SK-N-DZ (cell line): ENCODE results near the gene POLE3. TPM values are rescaled to one million over a fixed set of nuclear protein-coding genes. Genes with fewer than 3 reads are reported as not detected.
"Not testable (repeated sequence)": the region's sequence is repeated elsewhere in the genome, so short reads cannot be mapped to it uniquely, and the experiment has no call there.

Experiments
- DNase-seq: peaks from one replicate; pipeline ENCODE4 v3.0.0-alpha.2; 2015; ENCODE audit warnings: low spot score
- polyA plus RNA-seq, 2 experiments: library from polyadenylated mRNA; depleted of rRNA; stranded (reverse); fragments of >200 nt; gene quantifications; 2 replicates each; pipeline ENCODE4 v1.2.3, GENCODE V29; 2014

Gene POLE3
- 165 and 180 TPM in 2 replicates for polyA plus RNA-seq (2014; cell fraction: cytosol; rRNA removed)
- polyA plus RNA-seq (2014; cell fraction: nucleus; rRNA removed), result 87.9 and 89.6 TPM in 2 replicates

- peak; percentile 94 for DNase-seq
Observed at GRCh38 chr9:113410207-113410864, at the start of gene POLE3, which contains the start of gene C9orf43. Gene POLE3, minus strand, starts transcription at chr9:113410675. Its CDS starts 382 bp downstream, at chr9:113410293. Gene C9orf43, plus strand, starts transcription at chr9:113410747. Its CDS starts 2,747 bp downstream, at chr9:113413494.

GRCh38 chr9:113456235-113456634 is 45.8 kb upstream of the POLE3 start:
- DNase-seq, result no peak

GRCh38 chr9:113454914-113455761 is 44.7 kb upstream of the POLE3 start:
- DNase-seq, result peak; percentile 27

GRCh38 chr9:113452113-113452605 is 41.7 kb upstream of the POLE3 start:
- peak; percentile 31 for DNase-seq

GRCh38 chr9:113449376-113449775 is 38.9 kb upstream of the POLE3 start:
- DNase-seq, result no peak

GRCh38 chr9:113446323-113446740 is 35.9 kb upstream of the POLE3 start:
- peak; percentile 46 for DNase-seq

GRCh38 chr9:113444736-113445135 is 34.3 kb upstream of the POLE3 start:
- no peak for DNase-seq

- DNase-seq, result not testable (repeated sequence)
Observed at GRCh38 chr9:113437716-113438115, 27.2 kb upstream of the POLE3 start.

GRCh38 chr9:113436728-113437515 is 26.4 kb upstream of the POLE3 start:
- DNase-seq, result no peak

GRCh38 chr9:113431191-113431590 is 20.7 kb upstream of the POLE3 start:
- no peak for DNase-seq

GRCh38 chr9:113428062-113428615 is 17.7 kb upstream of the POLE3 start:
- no peak for DNase-seq

GRCh38 chr9:113427629-113428028 is 17.2 kb upstream of the POLE3 start:
- no peak for DNase-seq

- DNase-seq, result no peak
Observed at GRCh38 chr9:113426701-113427100, 16.2 kb upstream of the POLE3 start.

GRCh38 chr9:113425072-113425471 is 14.6 kb upstream of the POLE3 start:
- no peak for DNase-seq

GRCh38 chr9:113421726-113422125 is 11.3 kb upstream of the POLE3 start:
- DNase-seq, result no peak

- DNase-seq, result no peak
Observed at GRCh38 chr9:113417370-113417769, 6.9 kb upstream of the POLE3 start.

- no peak for DNase-seq
Observed at GRCh38 chr9:113416149-113416721, 5.8 kb upstream of the POLE3 start.

GRCh38 chr9:113409883-113410206 is 630 bp downstream of the POLE3 start:
- DNase-seq, result no peak

- no peak for DNase-seq
Observed at GRCh38 chr9:113409481-113409880, 994 bp downstream of the POLE3 start.

GRCh38 chr9:113406873-113407511 is 3.5 kb downstream of the POLE3 start:
- DNase-seq, result peak; percentile 61
